ENCODE results near the gene FARS2.

The FARS2 gene

GRCh38 chr6:5260661-5261544 is at the start of gene FARS2, which contains the start of gene LYRM4:
FARS2 (plus strand) TSS chr6:5261513.
LYRM4 (minus strand) TSS chr6:5260950; CDS start chr6:5260733, 217 bp downstream.
- peak; percentile 89 to 93 for DNase-seq

- no peak for DNase-seq
Measured at GRCh38 chr6:5213836-5214235, 47.5 kb upstream of the FARS2 start.

- DNase-seq: no peak
Measured at GRCh38 chr6:5214570-5215052, 46.7 kb upstream of the FARS2 start.

GRCh38 chr6:5215159-5215558 is 46.2 kb upstream of the FARS2 start:
- no peak for DNase-seq

GRCh38 chr6:5215799-5216198 is 45.5 kb upstream of the FARS2 start:
- no peak for DNase-seq

GRCh38 chr6:5217356-5217755 is 44.0 kb upstream of the FARS2 start:
- no peak for DNase-seq

GRCh38 chr6:5219011-5219691 is 42.2 kb upstream of the FARS2 start:
- no peak for DNase-seq

GRCh38 chr6:5220443-5220842 is 40.9 kb upstream of the FARS2 start:
- no peak for DNase-seq

- no peak for DNase-seq
Measured at GRCh38 chr6:5223309-5223708, 38.0 kb upstream of the FARS2 start.

- no peak for DNase-seq
Measured at GRCh38 chr6:5229356-5229755, 32.0 kb upstream of the FARS2 start.

- DNase-seq: no peak
Measured at GRCh38 chr6:5230081-5230480, 31.2 kb upstream of the FARS2 start.

- DNase-seq: no peak
Measured at GRCh38 chr6:5231289-5231688, 30.0 kb upstream of the FARS2 start.

- DNase-seq: no peak
Measured at GRCh38 chr6:5234874-5235273, 26.4 kb upstream of the FARS2 start.

GRCh38 chr6:5235830-5236229 is 25.5 kb upstream of the FARS2 start:
- DNase-seq: no peak

- DNase-seq: no peak
Measured at GRCh38 chr6:5237805-5238204, 23.5 kb upstream of the FARS2 start.

GRCh38 chr6:5238336-5238735 is 23.0 kb upstream of the FARS2 start:
- DNase-seq: no peak

- DNase-seq: no peak
Measured at GRCh38 chr6:5241252-5241651, 20.1 kb upstream of the FARS2 start.

- no peak for DNase-seq
Measured at GRCh38 chr6:5243069-5243468, 18.2 kb upstream of the FARS2 start.

- DNase-seq: no peak
Measured at GRCh38 chr6:5246141-5247097, 14.9 kb upstream of the FARS2 start.

GRCh38 chr6:5247201-5247600 is 14.1 kb upstream of the FARS2 start:
- DNase-seq: no peak

GRCh38 chr6:5248302-5249098 is 12.8 kb upstream of the FARS2 start:
- no peak for DNase-seq

Measured in CD4-positive, alpha-beta T cell treated with Interleukin-4 for 1 hour (primary cell).